Keratinocyte (primary cell): ENCODE data around the gene CXCR4. TPM values are rescaled to one million over a fixed set of nuclear protein-coding genes. Genes with fewer than 3 reads are reported as not detected.

Source experiments
- DNase-seq: peaks from one replicate; pipeline ENCODE4 v3.0.0-alpha.2; 2011; ENCODE audit warnings: low read depth, missing footprints, low spot score
- FAIRE-seq: peaks from 2 replicates; lab custom pipeline; 2011; peaks lifted over from hg19 to GRCh38; lab: Jason Lieb, UNC
- H2AFZ ChIP-seq: 2 replicates; pipeline ENCODE4 v1.6.0; 2012; ENCODE audit warnings: low read length, control low read depth, inconsistent platforms; ENCODE audit not compliant: control insufficient read depth
- H3K27ac ChIP-seq: 2 replicates; pipeline ENCODE4 v1.5.1; 2011; ENCODE audit warnings: low read length; ENCODE audit not compliant: control insufficient read depth, insufficient read depth
- H3K27me3 ChIP-seq: 3 replicates; pipeline ENCODE4 v1.6.0; 2011; ENCODE audit warnings: low read length; ENCODE audit not compliant: control insufficient read depth, insufficient read depth; ENCODE audit errors: extremely low read depth
- H3K36me3 ChIP-seq, 2 experiments: 2 replicates in 1 of 2; 3 replicates in 1 of 2; pipeline ENCODE4 v1.5.1; 2011; ENCODE audit warnings: low read length in 2 of 2, mild to moderate bottlenecking in 1 of 2; ENCODE audit not compliant: control insufficient read depth in 2 of 2, insufficient read depth in 2 of 2; ENCODE audit errors: extremely low read depth in 1 of 2
- H3K4me1 ChIP-seq: 3 replicates; pipeline ENCODE4 v1.5.1; 2011; ENCODE audit warnings: low read length; ENCODE audit not compliant: control insufficient read depth, insufficient read depth; ENCODE audit errors: extremely low read depth
- H3K4me2 ChIP-seq: 3 replicates; pipeline ENCODE4 v1.6.0; 2011; ENCODE audit warnings: low read depth, low read length; ENCODE audit not compliant: control insufficient read depth, insufficient read depth; ENCODE audit errors: extremely low read depth
- H3K4me3 ChIP-seq, 3 experiments: fragments of 200-600 bp in 1 of 3; sonication (generic) in 1 of 3; 2 replicates in 2 of 3; 3 replicates in 1 of 3; pipeline ENCODE4 v1.5.1; 2011 to 2016; ENCODE audit warnings: low read length in 3 of 3, mild to moderate bottlenecking in 3 of 3, control low read depth in 2 of 3, inconsistent platforms in 1 of 3, low read depth in 1 of 3, mixed read lengths in 1 of 3, mixed run types in 1 of 3, moderate library complexity in 1 of 3; ENCODE audit not compliant: control insufficient read depth in 2 of 3, insufficient read depth in 2 of 3; ENCODE audit errors: extremely low read depth in 1 of 3
- H3K79me2 ChIP-seq: 2 replicates; pipeline ENCODE4 v1.6.0; 2012; ENCODE audit warnings: low read length; ENCODE audit not compliant: control insufficient read depth, insufficient read depth
- H3K9ac ChIP-seq: 3 replicates; pipeline ENCODE4 v1.6.0; 2011; ENCODE audit warnings: low read length; ENCODE audit not compliant: control insufficient read depth, insufficient read depth; ENCODE audit errors: extremely low read depth
- H3K9me1 ChIP-seq: 3 replicates; pipeline ENCODE4 v1.6.0; 2011; ENCODE audit warnings: low read length; ENCODE audit not compliant: control insufficient read depth, insufficient read depth; ENCODE audit errors: extremely low read depth
- H3K9me3 ChIP-seq: 2 replicates; pipeline ENCODE4 v1.5.1; 2012; ENCODE audit warnings: low read depth, low read length; ENCODE audit not compliant: control insufficient read depth
- H4K20me1 ChIP-seq: 3 replicates; pipeline ENCODE4 v1.6.0; 2011; ENCODE audit warnings: low read length; ENCODE audit not compliant: control insufficient read depth, insufficient read depth; ENCODE audit errors: extremely low read depth
- EZH2 ChIP-seq: IDR thresholded peaks from one replicate; pipeline ENCODE4 v1.6.1; 2012; ENCODE audit warnings: inconsistent platforms, mild to moderate bottlenecking, low read length, moderate library complexity
- dilution Hi-C: fragments of 300-500 bp; cut with MboI; formaldehyde crosslinking; loops from one replicate; pipeline ENCODE4 v1.7.0; 2020; ENCODE audit warnings: low sequenced_read_pairs; ENCODE audit not compliant: extremely low pct_ligation_motif_present
- polyA plus RNA-seq, 5 experiments: library from polyadenylated mRNA; depleted of rRNA in 3 of 5; stranded (reverse) in 3 of 5; stranded (forward) in 1 of 5; unstranded in 1 of 5; fragments of >200 nt; gene quantifications; 1 replicate in 1 of 5; 2 replicates in 3 of 5; 3 replicates in 1 of 5; pipeline versions ENCODE4 v1.2.1 to v1.2.3, GENCODE V29; 2011 to 2012; ENCODE audit warnings: missing spikeins in 2 of 5, low read depth in 1 of 5, low replicate concordance in 1 of 5
- TF ChIP-seq, protein P1 (sequence below), 3 experiments: IDR thresholded peaks in 1 of 3; conservative IDR thresholded peaks in 1 of 3; optimal IDR thresholded peaks in 1 of 3; 2 replicates in 2 of 3; 3 replicates in 1 of 3; pipeline versions ENCODE3 to v1.5.1; 2011; ENCODE audit warnings: low read length in 3 of 3, mild to moderate bottlenecking in 3 of 3, moderate library complexity in 2 of 3, control low read depth in 1 of 3, inconsistent platforms in 1 of 3; ENCODE audit not compliant: insufficient read depth in 2 of 3; ENCODE audit errors: extremely low read depth in 1 of 3

Gene CXCR4
- polyA plus RNA-seq, 1 donor (not counting 4 experiments of a cell fraction or from before 2014, with no cell fraction given) = 0.08 TPM

DNA sequence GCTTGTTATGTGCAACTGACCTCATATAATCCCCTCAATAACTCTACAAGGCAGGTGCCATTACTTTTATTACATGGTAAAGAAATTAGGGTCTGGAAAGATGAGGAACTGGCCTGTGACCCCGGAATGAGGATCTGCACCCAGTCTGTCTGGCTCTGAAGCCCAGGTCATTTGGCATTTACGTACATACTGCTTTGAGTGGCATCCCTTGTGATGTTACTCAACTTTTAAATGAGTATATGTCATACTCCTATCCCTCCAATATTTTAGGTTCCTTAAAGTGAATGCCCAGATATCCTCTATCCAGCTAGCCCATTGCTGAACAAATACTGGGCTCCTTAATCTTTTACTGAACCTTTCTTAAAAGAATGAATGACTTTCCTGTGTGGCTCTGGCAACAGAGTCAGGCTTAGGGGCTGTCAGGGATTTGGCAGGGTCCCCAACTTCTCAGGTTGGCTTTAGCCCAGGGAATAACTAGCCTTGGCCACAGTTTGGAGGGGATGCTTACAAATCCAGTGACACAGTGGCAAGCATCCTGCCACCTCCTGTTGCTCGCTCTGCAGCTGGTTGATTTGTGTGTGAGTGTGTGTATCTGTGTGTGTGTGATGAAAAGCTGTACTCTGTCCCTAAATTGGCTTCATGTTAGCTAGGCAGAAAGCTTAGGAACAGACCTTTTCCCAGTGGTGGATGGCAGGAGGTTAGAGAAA, 3.4 kb upstream of the CXCR4 start:
- no peak overlapping the region for H3K4me2 ChIP-seq
- peaks cover 63% of the 10 kb centered on the region for H3K27me3 ChIP-seq
- H3K9ac ChIP-seq = no peak overlapping the region
- peaks cover 3% of the 10 kb centered on the region for H3K4me1 ChIP-seq
- FAIRE-seq = no peak
- no peaks in the 10 kb centered on the region for H3K79me2 ChIP-seq
- no peak overlapping the region for H3K4me3 ChIP-seq
- H4K20me1 ChIP-seq = no peaks in the 10 kb centered on the region
- H2AFZ ChIP-seq = no peak overlapping the region
- TF ChIP-seq, protein P1, sequence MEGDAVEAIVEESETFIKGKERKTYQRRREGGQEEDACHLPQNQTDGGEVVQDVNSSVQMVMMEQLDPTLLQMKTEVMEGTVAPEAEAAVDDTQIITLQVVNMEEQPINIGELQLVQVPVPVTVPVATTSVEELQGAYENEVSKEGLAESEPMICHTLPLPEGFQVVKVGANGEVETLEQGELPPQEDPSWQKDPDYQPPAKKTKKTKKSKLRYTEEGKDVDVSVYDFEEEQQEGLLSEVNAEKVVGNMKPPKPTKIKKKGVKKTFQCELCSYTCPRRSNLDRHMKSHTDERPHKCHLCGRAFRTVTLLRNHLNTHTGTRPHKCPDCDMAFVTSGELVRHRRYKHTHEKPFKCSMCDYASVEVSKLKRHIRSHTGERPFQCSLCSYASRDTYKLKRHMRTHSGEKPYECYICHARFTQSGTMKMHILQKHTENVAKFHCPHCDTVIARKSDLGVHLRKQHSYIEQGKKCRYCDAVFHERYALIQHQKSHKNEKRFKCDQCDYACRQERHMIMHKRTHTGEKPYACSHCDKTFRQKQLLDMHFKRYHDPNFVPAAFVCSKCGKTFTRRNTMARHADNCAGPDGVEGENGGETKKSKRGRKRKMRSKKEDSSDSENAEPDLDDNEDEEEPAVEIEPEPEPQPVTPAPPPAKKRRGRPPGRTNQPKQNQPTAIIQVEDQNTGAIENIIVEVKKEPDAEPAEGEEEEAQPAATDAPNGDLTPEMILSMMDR (optimal IDR thresholded peaks at IDR 0.05 in 1 of 3, IDR thresholded peaks at IDR 0.05 in 1 of 3, conservative IDR thresholded peaks at IDR 0.05 in 1 of 3; ENCODE audit: extremely low read depth in 1 of 3, insufficient read depth in 2 of 3, low read length in 3 of 3) = no peak
- TF ChIP-seq EZH2 = no peak
- H3K36me3 ChIP-seq = no peaks in the 10 kb centered on the region
- no peaks in the 10 kb centered on the region for H3K9me1 ChIP-seq
- no peaks in the 10 kb centered on the region for H3K9me3 ChIP-seq
- DNase-seq = no peak
- H3K27ac ChIP-seq = no peak overlapping the region
- dilution Hi-C loops = no loop called here

DNA sequence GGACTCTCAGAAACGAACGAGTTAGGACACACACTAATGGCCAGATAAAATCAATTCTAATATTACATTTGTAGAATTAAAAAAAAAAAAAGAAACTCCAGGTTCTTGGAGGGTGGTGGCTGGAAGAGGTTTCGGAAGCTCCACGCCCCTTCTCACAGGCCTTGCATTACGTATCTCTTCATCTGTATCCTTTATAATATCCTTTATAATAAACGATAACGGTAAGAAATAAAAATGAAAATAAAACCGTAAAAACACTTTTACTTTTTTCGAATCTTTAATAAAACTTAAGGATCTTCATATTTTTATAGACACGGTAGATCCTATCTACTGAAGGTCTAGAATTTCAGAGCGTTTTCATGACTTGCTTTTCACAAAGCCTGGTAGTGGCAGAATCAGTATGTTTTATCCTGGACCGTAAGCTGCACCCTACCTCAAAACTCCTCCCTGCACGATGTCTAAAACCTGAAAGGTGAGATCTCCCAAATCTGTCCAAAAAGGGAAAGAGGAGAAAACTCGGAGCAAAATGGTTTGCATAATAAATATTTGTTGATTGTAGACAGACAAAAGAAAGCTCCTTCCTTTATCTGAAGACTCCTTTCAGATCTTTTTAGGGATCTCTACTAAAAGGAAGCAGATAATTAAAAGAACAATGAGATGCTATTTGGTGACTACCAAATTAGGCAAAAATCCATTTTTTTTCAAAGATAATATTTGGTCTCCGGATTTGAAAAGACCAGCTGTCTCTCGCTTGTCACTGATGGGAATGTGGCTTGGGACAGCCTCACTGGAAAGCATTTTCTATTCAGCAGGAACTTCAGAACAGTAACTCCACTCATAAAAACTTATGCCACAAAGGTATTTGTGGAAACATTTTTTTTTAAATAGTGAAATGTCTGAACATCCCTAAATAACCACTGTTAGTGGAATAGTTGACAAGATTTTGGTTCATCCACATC, 2.0 kb upstream of the CXCR4 start:
- FAIRE-seq (no peak), DNase-seq (no peak)
- H3K4me1 ChIP-seq = peaks cover 3% of the 10 kb centered on the region
- H3K79me2 ChIP-seq = no peaks in the 10 kb centered on the region
- H3K4me2 ChIP-seq = no peak overlapping the region
- dilution Hi-C loops = no loop called here
- no peak overlapping the region for H3K4me3 ChIP-seq
- no peaks in the 10 kb centered on the region for H3K36me3 ChIP-seq
- H3K27me3 ChIP-seq = peaks cover 69% of the 10 kb centered on the region
- no peak for TF ChIP-seq EZH2
- TF ChIP-seq, protein P1 (optimal IDR thresholded peaks at IDR 0.05 in 1 of 3, IDR thresholded peaks at IDR 0.05 in 1 of 3, conservative IDR thresholded peaks at IDR 0.05 in 1 of 3; ENCODE audit: extremely low read depth in 1 of 3, insufficient read depth in 2 of 3, low read length in 3 of 3) = no peak
- H3K9ac ChIP-seq = no peak overlapping the region
- H4K20me1 ChIP-seq = no peaks in the 10 kb centered on the region
- no peaks in the 10 kb centered on the region for H3K9me1 ChIP-seq
- H2AFZ ChIP-seq = no peak overlapping the region
- no peak overlapping the region for H3K27ac ChIP-seq
- no peaks in the 10 kb centered on the region for H3K9me3 ChIP-seq
